SH-SY5Y (cell line): ENCODE data around the gene LYSET.

Experiments used
- GATA2 ChIP-seq: IDR thresholded peaks from 2 replicates; pipeline ENCODE4 v1.6.1; 2011; ENCODE audit warnings: mild to moderate bottlenecking, low read depth, low read length
- GATA3 ChIP-seq: IDR thresholded peaks from 2 replicates; pipeline ENCODE4 v1.6.1; 2011; ENCODE audit warnings: low read depth, mild to moderate bottlenecking, low read length, moderate library complexity

DNA sequence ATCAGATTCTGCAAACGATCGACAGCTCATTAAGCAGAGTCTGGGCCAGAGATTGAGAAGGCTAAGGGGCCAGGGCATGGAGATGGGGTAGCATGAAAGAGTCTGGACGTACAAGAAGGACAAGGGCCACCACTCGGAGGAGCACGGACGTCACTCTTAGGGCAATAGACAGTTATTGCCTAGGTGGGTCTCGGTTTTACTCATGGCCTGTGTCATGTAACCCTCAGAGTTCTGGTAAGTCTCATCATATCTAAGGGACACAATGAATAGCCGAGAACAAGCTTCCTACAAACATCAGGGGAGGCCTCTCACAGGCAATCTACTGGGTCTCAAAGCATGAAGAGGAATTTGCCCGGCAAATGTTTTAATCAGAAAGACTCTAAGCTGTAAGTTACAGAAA, 39.0 kb upstream of the LYSET start:
- TF ChIP-seq GATA2: no peak
- TF ChIP-seq GATA3: no peak
